Measurements from ENCODE around the gene NANOGP8.
"Not testable (repeated sequence)": the region's sequence is repeated elsewhere in the genome, so short reads cannot be mapped to it uniquely, and the experiment has no call there.

Gene NANOGP8, protein sequence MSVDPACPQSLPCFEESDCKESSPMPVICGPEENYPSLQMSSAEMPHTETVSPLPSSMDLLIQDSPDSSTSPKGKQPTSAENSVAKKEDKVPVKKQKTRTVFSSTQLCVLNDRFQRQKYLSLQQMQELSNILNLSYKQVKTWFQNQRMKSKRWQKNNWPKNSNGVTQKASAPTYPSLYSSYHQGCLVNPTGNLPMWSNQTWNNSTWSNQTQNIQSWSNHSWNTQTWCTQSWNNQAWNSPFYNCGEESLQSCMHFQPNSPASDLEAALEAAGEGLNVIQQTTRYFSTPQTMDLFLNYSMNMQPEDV

DNA sequence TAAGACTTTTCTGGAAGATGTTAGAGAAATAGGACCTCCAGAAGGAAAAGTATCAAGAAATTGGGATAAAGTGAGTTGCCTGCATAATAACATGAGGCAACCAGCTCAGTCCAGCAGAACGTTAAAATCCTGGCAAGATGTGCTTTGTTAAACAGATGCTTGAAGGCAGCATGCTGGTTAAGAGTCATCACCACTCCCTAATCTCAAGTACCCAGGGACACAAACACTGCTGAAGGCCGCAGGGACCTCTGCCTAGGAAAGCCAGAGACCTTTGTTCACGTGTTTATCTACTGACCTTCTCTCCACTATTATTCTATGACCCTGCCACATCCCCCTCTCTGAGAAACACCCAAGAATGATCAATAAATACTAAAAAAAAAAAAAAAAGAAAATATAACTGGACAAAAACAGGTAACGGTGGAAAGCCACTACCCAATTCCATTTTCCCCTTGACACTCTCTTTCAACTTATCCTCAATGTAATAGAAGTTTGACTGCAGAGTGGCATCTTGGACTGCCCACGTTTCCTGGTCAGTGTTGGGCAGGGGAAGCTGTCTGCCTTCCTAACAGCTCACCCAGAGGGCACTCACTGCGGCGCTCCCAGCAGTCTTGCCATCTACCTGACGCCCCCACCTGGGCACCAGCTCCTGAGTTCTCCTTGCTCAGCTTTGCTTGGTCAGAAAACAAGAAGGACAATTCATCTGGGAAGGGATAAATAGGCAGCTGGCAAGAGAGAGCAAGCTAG is at the start of gene NANOGP8:
NANOGP8 (minus strand) TSS at position 120 of the 744 bp plus-strand sequence. CDS start 185 bp downstream, outside the sequence.
- in situ Hi-C loops (cut with MboI; ENCODE audit: low sequenced_read_pairs, unreplicated experiment): loop anchor here (25.0 kb wide), 1 partner anchor 202 kb away; no protein-coding TSS in a partner anchor
- not testable (repeated sequence) for DNase-seq (ENCODE audit: low spot score)

DNA sequence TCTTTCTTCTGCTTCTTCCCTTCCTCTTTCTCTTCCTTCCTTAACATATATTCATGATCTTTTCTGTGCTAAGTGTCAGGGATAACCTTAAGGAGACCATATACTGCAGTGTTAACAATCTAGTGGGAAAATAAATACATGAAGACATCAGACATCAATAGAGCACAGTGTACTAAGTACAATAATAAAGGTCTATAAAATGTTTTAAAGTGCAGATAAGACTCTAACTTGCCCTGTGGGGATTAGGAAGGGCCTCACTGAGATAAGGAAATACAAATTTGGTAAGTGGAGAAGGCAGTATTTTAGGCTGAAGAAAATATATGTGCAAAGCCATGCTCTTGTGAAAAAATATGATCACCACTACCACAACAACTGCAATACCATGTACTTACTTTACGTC is 49.2 kb upstream of the NANOGP8 start:
- no peak for DNase-seq (ENCODE audit: low spot score)
- TF ChIP-seq, protein P1, sequence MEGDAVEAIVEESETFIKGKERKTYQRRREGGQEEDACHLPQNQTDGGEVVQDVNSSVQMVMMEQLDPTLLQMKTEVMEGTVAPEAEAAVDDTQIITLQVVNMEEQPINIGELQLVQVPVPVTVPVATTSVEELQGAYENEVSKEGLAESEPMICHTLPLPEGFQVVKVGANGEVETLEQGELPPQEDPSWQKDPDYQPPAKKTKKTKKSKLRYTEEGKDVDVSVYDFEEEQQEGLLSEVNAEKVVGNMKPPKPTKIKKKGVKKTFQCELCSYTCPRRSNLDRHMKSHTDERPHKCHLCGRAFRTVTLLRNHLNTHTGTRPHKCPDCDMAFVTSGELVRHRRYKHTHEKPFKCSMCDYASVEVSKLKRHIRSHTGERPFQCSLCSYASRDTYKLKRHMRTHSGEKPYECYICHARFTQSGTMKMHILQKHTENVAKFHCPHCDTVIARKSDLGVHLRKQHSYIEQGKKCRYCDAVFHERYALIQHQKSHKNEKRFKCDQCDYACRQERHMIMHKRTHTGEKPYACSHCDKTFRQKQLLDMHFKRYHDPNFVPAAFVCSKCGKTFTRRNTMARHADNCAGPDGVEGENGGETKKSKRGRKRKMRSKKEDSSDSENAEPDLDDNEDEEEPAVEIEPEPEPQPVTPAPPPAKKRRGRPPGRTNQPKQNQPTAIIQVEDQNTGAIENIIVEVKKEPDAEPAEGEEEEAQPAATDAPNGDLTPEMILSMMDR (IDR thresholded peaks at IDR 0.05; ENCODE audit: borderline replicate concordance, control extremely low read depth, extremely low read depth, insufficient read depth, missing control alignments): no peak
- in situ Hi-C loops (cut with MboI; ENCODE audit: low sequenced_read_pairs, unreplicated experiment): no loop called here

DNA sequence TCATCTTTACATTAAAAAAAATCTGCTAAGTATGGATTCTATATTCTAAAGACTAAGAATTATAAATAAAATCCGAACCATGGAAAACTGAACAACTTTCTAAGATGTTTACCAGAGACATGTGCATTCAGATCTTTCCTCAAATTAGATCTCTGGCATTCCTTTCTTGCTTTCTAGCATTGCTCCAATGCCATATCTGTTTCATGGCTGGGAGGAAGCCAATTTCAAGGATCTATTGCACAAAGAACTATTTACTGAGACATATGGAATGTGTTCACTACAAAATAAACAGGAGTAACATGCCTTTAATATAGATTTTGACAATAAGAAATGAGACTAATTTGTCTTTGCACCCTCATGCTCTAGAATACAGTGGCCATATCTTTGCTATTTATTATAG is 45.1 kb upstream of the NANOGP8 start:
- no peak for DNase-seq (ENCODE audit: low spot score)
- TF ChIP-seq, protein P1 (IDR thresholded peaks at IDR 0.05; ENCODE audit: borderline replicate concordance, control extremely low read depth, extremely low read depth, insufficient read depth, missing control alignments): no peak
- in situ Hi-C loops (cut with MboI; ENCODE audit: low sequenced_read_pairs, unreplicated experiment): no loop called here

DNA sequence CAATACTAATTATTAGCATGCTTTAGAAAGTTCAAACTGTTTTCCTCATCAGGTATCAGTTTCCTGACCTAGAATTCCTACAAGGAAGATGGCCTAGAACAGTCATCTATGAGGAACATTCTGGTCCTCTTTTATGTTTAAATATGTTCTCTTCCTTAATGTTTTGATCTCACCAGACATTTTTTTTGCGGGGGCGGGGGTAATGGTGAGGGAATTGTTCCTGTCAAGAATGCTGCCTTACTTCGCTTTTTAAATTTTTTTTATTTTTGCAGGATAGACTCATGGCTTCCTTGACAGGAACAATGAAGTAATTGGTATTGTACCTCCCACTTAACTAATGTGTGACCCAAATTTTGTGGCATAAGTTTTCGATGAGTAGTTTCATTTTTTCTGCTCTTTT is 44.3 kb upstream of the NANOGP8 start:
- in situ Hi-C loops (cut with MboI; ENCODE audit: low sequenced_read_pairs, unreplicated experiment): no loop called here
- no peak for DNase-seq (ENCODE audit: low spot score)
- TF ChIP-seq, protein P1 (IDR thresholded peaks at IDR 0.05; ENCODE audit: borderline replicate concordance, control extremely low read depth, extremely low read depth, insufficient read depth, missing control alignments): no peak

DNA sequence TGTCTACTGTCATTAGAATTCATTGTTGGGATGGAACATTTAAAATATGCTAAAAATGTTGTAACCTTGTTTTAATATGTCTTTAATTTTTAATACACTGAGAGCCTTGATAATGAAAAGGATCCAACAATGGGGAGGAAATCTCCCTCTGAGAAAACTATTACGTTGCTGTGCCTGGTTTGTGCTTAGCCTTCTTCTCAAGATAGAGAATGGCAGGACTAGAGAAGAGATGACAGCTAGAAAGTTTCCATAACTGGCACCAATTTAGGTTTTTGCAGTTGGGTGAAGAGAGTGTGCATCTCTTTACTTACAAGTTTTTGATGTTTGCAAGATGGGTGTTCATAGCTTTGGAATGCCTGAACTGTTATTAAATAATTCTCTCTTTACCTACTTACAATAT is 42.6 kb upstream of the NANOGP8 start:
- in situ Hi-C loops (cut with MboI; ENCODE audit: low sequenced_read_pairs, unreplicated experiment): no loop called here
- no peak for DNase-seq (ENCODE audit: low spot score)
- TF ChIP-seq, protein P1 (IDR thresholded peaks at IDR 0.05; ENCODE audit: borderline replicate concordance, control extremely low read depth, extremely low read depth, insufficient read depth, missing control alignments): no peak

DNA sequence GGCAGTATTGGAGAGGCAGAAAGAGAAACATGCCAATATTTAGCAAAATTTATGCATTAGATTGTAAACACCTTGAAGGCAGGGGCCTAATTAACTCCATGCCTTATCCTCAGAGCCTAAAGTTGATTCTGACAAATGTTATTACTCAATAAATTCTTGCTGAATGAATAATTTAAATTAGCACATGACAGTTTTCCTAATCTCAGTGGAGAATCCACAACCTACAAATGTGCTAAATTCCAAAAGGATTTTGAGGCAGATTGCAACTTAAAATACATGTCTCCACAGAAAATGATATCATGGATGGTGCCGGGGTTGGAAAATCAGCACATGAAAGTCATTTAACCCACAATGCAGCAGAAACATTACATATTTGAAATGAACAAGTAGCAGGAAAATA is 41.1 kb upstream of the NANOGP8 start:
- in situ Hi-C loops (cut with MboI; ENCODE audit: low sequenced_read_pairs, unreplicated experiment): no loop called here

More for the DNA sequence above, 41.1 kb upstream of the NANOGP8 start:
- TF ChIP-seq, protein P1 (IDR thresholded peaks at IDR 0.05; ENCODE audit: borderline replicate concordance, control extremely low read depth, extremely low read depth, insufficient read depth, missing control alignments): no peak
- no peak for DNase-seq (ENCODE audit: low spot score)

Data from GM13976 (cell line).